HEK293 (cell line): Measurements from ENCODE around the gene B3GNT3.

Experiments used
- CTCF ChIA-PET: fragments of 350-600 bp; formaldehyde crosslinking; extraction: SDS; loops from one replicate; lab custom pipeline; 2021; ENCODE audit warnings: antibody characterized with exemption; lab: Yijun Ruan, JAX
- POLR2A ChIA-PET: fragments of 300-600 bp; formaldehyde crosslinking; extraction: SDS; loops from one replicate; lab custom pipeline; 2020; ENCODE audit warnings: antibody characterized with exemption, inconsistent platforms; lab: Yijun Ruan, JAX
- H3K27ac ChIP-seq: fragments of 200-500 bp; sonication (Bioruptor generic); 2 replicates; pipeline ENCODE4 v1.5.1; 2014; ENCODE audit warnings: low read depth, low read length, control low read depth, inconsistent platforms; ENCODE audit errors: extremely low read depth
- H3K36me3 ChIP-seq, 2 experiments: fragments of 200-500 bp in 1 of 2; sonication (Bioruptor generic) in 1 of 2; 1 replicate in 1 of 2; 2 replicates in 1 of 2; pipeline ENCODE4 v1.5.1; 2014 to 2017; ENCODE audit warnings: inconsistent platforms in 2 of 2, low read length in 2 of 2; ENCODE audit not compliant: control insufficient read depth in 2 of 2, insufficient read depth in 1 of 2
- H3K4me1 ChIP-seq: fragments of 200-500 bp; sonication (Bioruptor generic); 2 replicates; pipeline ENCODE4 v1.5.1; 2014; ENCODE audit warnings: mild to moderate bottlenecking, low read length, inconsistent platforms; ENCODE audit not compliant: control insufficient read depth, insufficient read depth
- H3K4me3 ChIP-seq: 2 replicates; pipeline ENCODE4 v1.5.1; 2011; ENCODE audit warnings: low read depth, mild to moderate bottlenecking, control low read depth, low read length, moderate library complexity
- H3K9me3 ChIP-seq: fragments of 200-500 bp; sonication (Bioruptor generic); 2 replicates; pipeline ENCODE4 v1.5.1; 2014; ENCODE audit warnings: low read depth, low read length, inconsistent platforms; ENCODE audit not compliant: control insufficient read depth, insufficient read depth
- KLF17 ChIP-seq: fragments of 450-650 bp; formaldehyde crosslinking; IDR thresholded peaks from 2 replicates; pipeline ENCODE4 v1.5.1; 2016; ENCODE audit warnings: missing biosample characterization, missing genetic modification characterization
- SP2 ChIP-seq: fragments of 450-650 bp; formaldehyde crosslinking; IDR thresholded peaks from 2 replicates; pipeline ENCODE4 v1.5.1; 2016; ENCODE audit warnings: missing biosample characterization, missing genetic modification characterization
- SP7 ChIP-seq: fragments of 450-650 bp; formaldehyde crosslinking; IDR thresholded peaks from 2 replicates; pipeline ENCODE4 v1.5.1; 2016; ENCODE audit warnings: missing biosample characterization, missing genetic modification characterization
- TSHZ1 ChIP-seq: fragments of 450-650 bp; formaldehyde crosslinking; IDR thresholded peaks from 2 replicates; pipeline ENCODE4 v1.5.1; 2016; ENCODE audit warnings: missing biosample characterization, missing genetic modification characterization, borderline replicate concordance
- YY2 ChIP-seq: fragments of 450-650 bp; formaldehyde crosslinking; IDR thresholded peaks from 2 replicates; pipeline ENCODE4 v1.5.1; 2016; ENCODE audit warnings: missing biosample characterization, missing genetic modification characterization
- ZBTB1 ChIP-seq: fragments of 450-650 bp; formaldehyde crosslinking; IDR thresholded peaks from 2 replicates; pipeline ENCODE4 v1.5.1; 2016; ENCODE audit warnings: missing biosample characterization, missing genetic modification characterization
- ZBTB17 ChIP-seq: fragments of 450-650 bp; formaldehyde crosslinking; IDR thresholded peaks from 2 replicates; pipeline ENCODE4 v1.5.1; 2016; ENCODE audit warnings: missing biosample characterization, missing genetic modification characterization
- ZBTB49 ChIP-seq: fragments of 450-650 bp; formaldehyde crosslinking; IDR thresholded peaks from 2 replicates; pipeline ENCODE4 v1.5.1; 2016; ENCODE audit warnings: missing biosample characterization, missing genetic modification characterization, low read depth
- ZBTB7A ChIP-seq: fragments of 450-650 bp; formaldehyde crosslinking; IDR thresholded peaks from 2 replicates; pipeline ENCODE4 v1.5.1; 2016; ENCODE audit warnings: low read depth, missing biosample characterization, missing genetic modification characterization
- ZIC2 ChIP-seq: fragments of 450-650 bp; formaldehyde crosslinking; IDR thresholded peaks from 2 replicates; pipeline ENCODE4 v1.5.1; 2016; ENCODE audit warnings: missing biosample characterization, missing genetic modification characterization
- ZNF174 ChIP-seq: fragments of 450-650 bp; formaldehyde crosslinking; IDR thresholded peaks from 2 replicates; pipeline ENCODE4 v1.5.0; 2017; ENCODE audit warnings: missing biosample characterization, mild to moderate bottlenecking, missing genetic modification characterization
- ZNF248 ChIP-seq: fragments of 450-650 bp; formaldehyde crosslinking; IDR thresholded peaks from 2 replicates; pipeline ENCODE4 v1.5.1; 2017; ENCODE audit warnings: missing biosample characterization, missing genetic modification characterization
- ZNF26 ChIP-seq: fragments of 450-650 bp; formaldehyde crosslinking; IDR thresholded peaks from 2 replicates; pipeline ENCODE4 v1.5.1; 2016; ENCODE audit warnings: missing biosample characterization, missing genetic modification characterization
- ZNF266 ChIP-seq: fragments of 450-650 bp; formaldehyde crosslinking; IDR thresholded peaks from 2 replicates; pipeline ENCODE4 v1.5.1; 2016; ENCODE audit warnings: missing biosample characterization, missing genetic modification characterization, low read depth
- ZNF362 ChIP-seq: fragments of 450-650 bp; formaldehyde crosslinking; IDR thresholded peaks from 2 replicates; pipeline ENCODE4 v1.5.1; 2016; ENCODE audit warnings: missing biosample characterization, missing genetic modification characterization
- ZNF433 ChIP-seq: fragments of 450-650 bp; formaldehyde crosslinking; IDR thresholded peaks from 2 replicates; pipeline ENCODE4 v1.5.1; 2016; ENCODE audit warnings: missing biosample characterization, missing genetic modification characterization, low read depth
- ZNF514 ChIP-seq: fragments of 450-650 bp; formaldehyde crosslinking; IDR thresholded peaks from 2 replicates; pipeline ENCODE4 v1.5.1; 2016; ENCODE audit warnings: missing biosample characterization, missing genetic modification characterization
- ZNF624 ChIP-seq: fragments of 450-650 bp; formaldehyde crosslinking; IDR thresholded peaks from 2 replicates; pipeline ENCODE4 v1.5.1; 2017; ENCODE audit warnings: missing biosample characterization, missing genetic modification characterization
- ZNF654 ChIP-seq: fragments of 450-650 bp; formaldehyde crosslinking; IDR thresholded peaks from 2 replicates; pipeline ENCODE4 v1.5.1; 2016; ENCODE audit warnings: low read depth, missing biosample characterization, missing genetic modification characterization
- ZNF660 ChIP-seq: fragments of 450-650 bp; IDR thresholded peaks from 2 replicates; pipeline ENCODE4 v1.5.1; 2018; ENCODE audit warnings: missing biosample characterization, mild to moderate bottlenecking, missing genetic modification characterization
- ZNF692 ChIP-seq: fragments of 450-650 bp; formaldehyde crosslinking; IDR thresholded peaks from 2 replicates; pipeline ENCODE4 v1.5.1; 2016; ENCODE audit warnings: missing biosample characterization, missing genetic modification characterization
- ZNF76 ChIP-seq: fragments of 450-650 bp; formaldehyde crosslinking; IDR thresholded peaks from 2 replicates; pipeline ENCODE4; 2016; ENCODE audit warnings: low read depth, missing biosample characterization, missing genetic modification characterization, borderline replicate concordance
- ZNF776 ChIP-seq: fragments of 450-650 bp; formaldehyde crosslinking; IDR thresholded peaks from 2 replicates; pipeline ENCODE4 v1.5.0; 2017; ENCODE audit warnings: missing biosample characterization, missing genetic modification characterization, borderline replicate concordance
- ZNF785 ChIP-seq: fragments of 450-650 bp; formaldehyde crosslinking; IDR thresholded peaks from 2 replicates; pipeline ENCODE4 v1.5.1; 2016; ENCODE audit warnings: missing biosample characterization, missing genetic modification characterization
- ZNF791 ChIP-seq: fragments of 450-650 bp; formaldehyde crosslinking; IDR thresholded peaks from 2 replicates; pipeline ENCODE4 v1.5.1; 2016; ENCODE audit warnings: missing biosample characterization, missing genetic modification characterization
- ZSCAN16 ChIP-seq: fragments of 450-650 bp; formaldehyde crosslinking; IDR thresholded peaks from 2 replicates; pipeline ENCODE4 v1.5.1; 2016; ENCODE audit warnings: missing biosample characterization, missing genetic modification characterization

B3GNT3 gene

GRCh38 chr19:17855280-17856152 lies 60.6 kb downstream of the B3GNT3 start:
- H3K36me3 ChIP-seq: peaks cover 0 to 4% of the 10 kb centered on the region in 2 experiments; a peak in 1 of 3 replicates
- CTCF ChIA-PET: interaction anchor here (0.6 to 2.4 kb wide), 23 partner anchors 9 to 415 kb away, joined by 3 to 11 read pairs (median 4); no protein-coding TSS in a partner anchor
- TF ChIP-seq ZBTB7A (tag by site-specific recombination): no peak
- TF ChIP-seq TSHZ1 (tag by site-specific recombination): no peak
- peak; percentile 54; the same call in 1 of the 2 replicates for TF ChIP-seq SP7 (tag by site-specific recombination)
- peak; percentile 95 for TF ChIP-seq ZNF654 (tag by site-specific recombination)
- 0 out of 2 replicates have a peak, but pooled peaks have one; percentile 23 for TF ChIP-seq ZNF76
- TF ChIP-seq ZNF624 (tag by site-specific recombination): no peak
- no peak for TF ChIP-seq ZNF785
- no peak for TF ChIP-seq ZNF362 (tag by site-specific recombination)
- peak; percentile 46 for TF ChIP-seq ZBTB17 (tag by site-specific recombination)
- TF ChIP-seq ZSCAN16: no peak
- TF ChIP-seq ZNF791 (tag by site-specific recombination): no peak
- 0 out of 2 replicates have a peak, but pooled peaks have one; percentile 15 for TF ChIP-seq SP2 (tag by site-specific recombination)
- no peak for TF ChIP-seq ZNF174
- TF ChIP-seq ZBTB49 (tag by site-specific recombination): no peak
- TF ChIP-seq ZNF692 (tag by site-specific recombination): no peak
- TF ChIP-seq ZIC2 (tag by site-specific recombination): no peak
- TF ChIP-seq ZNF776 (tag by site-specific recombination): no peak
- no peak for TF ChIP-seq ZNF514
- no peak for TF ChIP-seq ZNF433 (tag by site-specific recombination)
- 0 out of 2 replicates have a peak, but pooled peaks have one; percentile 47 for TF ChIP-seq KLF17
- no peak for TF ChIP-seq YY2 (tag by site-specific recombination)
- TF ChIP-seq ZNF660 (tag by site-specific recombination): 0 out of 2 replicates have a peak, but pooled peaks have one; percentile 38
- no peak for TF ChIP-seq ZNF248 (tag by site-specific recombination)
- no peak for TF ChIP-seq ZNF26 (tag by site-specific recombination)
- TF ChIP-seq ZBTB1 (tag by site-specific recombination): no peak
- TF ChIP-seq ZNF266 (tag by site-specific recombination): no peak

More at GRCh38 chr19:17855280-17856152, 60.6 kb downstream of the B3GNT3 start:
- POLR2A ChIA-PET: interaction anchor here (0.7 kb wide), 1 partner anchor 399 kb away, joined by 3 read pairs; no protein-coding TSS in a partner anchor
- no peak overlapping the region for H3K4me3 ChIP-seq
- 0 out of 2 replicates have a peak, but pooled peaks cover 3% of the 10 kb centered on the region for H3K4me1 ChIP-seq
- no peaks in the 10 kb centered on the region for H3K9me3 ChIP-seq
- H3K27ac ChIP-seq: no peak overlapping the region
